ENCODE data around the gene PAFAH1B2. TPM values are rescaled to one million over a fixed set of nuclear protein-coding genes. Genes with fewer than 3 reads are reported as not detected.
"Not testable (repeated sequence)": the region's sequence is repeated elsewhere in the genome, so short reads cannot be mapped to it uniquely, and the experiment has no call there.

PAFAH1B2 gene
- total RNA-seq, 1 experiment from 2014 or later = 72.8 TPM

GRCh38 chr11:117206111-117206510, 62.0 kb downstream of the PAFAH1B2 start:
- DNase-seq; H3K36me3 ChIP-seq; H3K27ac ChIP-seq; H3K9me3 ChIP-seq (replicated peaks); H3K27me3 ChIP-seq; H3K4me1 ChIP-seq; H3K4me3 ChIP-seq: not testable (repeated sequence)

DNA sequence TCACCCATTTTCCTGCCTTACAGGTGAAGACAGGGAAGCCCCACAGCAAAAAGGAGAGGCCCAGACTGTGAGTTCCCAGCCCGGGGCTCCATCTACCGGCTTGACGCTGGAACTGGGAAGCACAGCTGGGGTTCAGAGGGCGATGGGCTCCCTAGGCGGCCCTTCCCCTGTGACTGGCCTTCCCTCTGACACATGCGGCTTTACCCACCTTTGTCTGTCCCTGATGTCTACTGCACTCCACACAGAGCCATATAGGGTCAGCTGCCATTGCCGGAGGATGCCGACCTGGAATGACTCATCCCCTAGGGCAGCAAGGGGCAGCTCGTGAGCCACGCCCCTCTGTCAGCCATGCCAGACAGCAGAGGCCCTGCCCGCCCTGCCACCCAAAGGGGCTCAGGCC, 62.8 kb downstream of the PAFAH1B2 start:
- H3K27me3 ChIP-seq; H3K27ac ChIP-seq; H3K4me3 ChIP-seq; H3K36me3 ChIP-seq; H3K4me1 ChIP-seq; DNase-seq; H3K9me3 ChIP-seq (replicated peaks): not testable (repeated sequence)

GRCh38 chr11:117207481-117207880, 63.4 kb downstream of the PAFAH1B2 start:
- H3K27ac ChIP-seq; H3K27me3 ChIP-seq; H3K4me1 ChIP-seq; H3K36me3 ChIP-seq; H3K9me3 ChIP-seq (replicated peaks); DNase-seq; H3K4me3 ChIP-seq: not testable (repeated sequence)

GRCh38 chr11:117208710-117209109, 64.6 kb downstream of the PAFAH1B2 start:
- not testable (repeated sequence) for H3K27ac ChIP-seq; H3K4me3 ChIP-seq; H3K27me3 ChIP-seq; H3K9me3 ChIP-seq (replicated peaks); DNase-seq; H3K4me1 ChIP-seq; H3K36me3 ChIP-seq

- DNase-seq, H3K36me3 ChIP-seq: not testable (repeated sequence)
Measured at GRCh38 chr11:117209351-117210125, 65.5 kb downstream of the PAFAH1B2 start.

DNA sequence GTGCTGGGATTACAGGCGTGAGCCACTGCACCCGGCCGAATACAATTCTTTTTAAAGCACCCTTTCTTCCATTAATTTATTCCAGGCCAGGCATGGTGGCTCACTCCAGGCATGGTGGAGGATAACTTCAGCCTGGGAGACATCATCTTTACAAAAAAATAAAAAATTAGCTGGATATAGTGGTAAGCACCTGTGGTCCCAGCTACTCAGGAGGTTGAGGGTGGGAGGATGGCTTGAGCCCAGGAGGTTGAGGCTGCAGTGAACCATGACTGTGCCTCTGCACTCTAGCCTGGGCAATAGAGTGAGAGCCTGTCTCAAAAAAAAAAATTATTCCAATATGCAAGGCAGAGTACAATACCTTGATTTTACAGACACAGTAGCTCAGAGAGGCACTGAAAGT, 66.5 kb downstream of the PAFAH1B2 start:
- no peak for DNase-seq
- Histone ChIP-seq H3K4me3 (no peak overlapping the region), H3K27ac (no peak overlapping the region), H3K36me3 (no peaks in the 10 kb centered on the region), H3K9me3 (replicated peaks) (no peaks in the 10 kb centered on the region), H3K4me1 (no peaks in the 10 kb centered on the region), H3K27me3 (no peaks in the 10 kb centered on the region)

More at GRCh38 chr11:117209351-117210125, 65.5 kb downstream of the PAFAH1B2 start:
- not testable (repeated sequence) for H3K27me3 ChIP-seq; H3K4me3 ChIP-seq; H3K9me3 ChIP-seq (replicated peaks); H3K27ac ChIP-seq; H3K4me1 ChIP-seq

DNA sequence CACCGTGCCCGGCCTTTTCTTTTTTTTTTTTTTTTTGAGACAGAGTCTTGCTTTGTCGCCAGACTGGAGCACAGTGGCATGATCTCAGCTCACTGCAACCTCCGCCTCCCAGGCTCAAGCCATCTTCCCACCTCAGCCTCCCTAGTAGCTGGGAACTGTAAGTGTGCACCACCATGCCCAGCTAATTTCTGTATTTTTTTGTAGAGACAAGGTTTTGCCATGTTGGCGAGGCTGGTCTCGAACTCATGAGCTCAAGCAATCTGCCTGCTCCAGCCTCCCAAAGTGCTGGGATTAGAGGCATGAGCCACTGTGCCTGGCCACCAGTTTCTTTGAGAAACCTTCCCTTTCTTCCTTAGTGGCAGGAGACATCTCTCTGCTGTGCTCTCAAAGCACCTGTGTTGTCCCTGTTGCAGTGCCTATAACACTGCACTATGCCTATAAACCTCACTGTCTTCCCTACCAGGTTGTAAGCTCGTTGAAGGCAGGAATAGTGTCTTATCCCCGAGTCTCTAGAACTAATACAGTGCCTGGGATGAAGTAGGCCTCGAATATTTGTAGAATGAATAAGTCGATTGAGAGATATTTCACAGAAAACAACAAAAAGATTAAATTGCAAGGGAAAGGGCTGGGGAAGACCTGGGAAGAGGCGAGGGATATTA, 68.7 kb downstream of the PAFAH1B2 start:
- H3K27me3 ChIP-seq = no peaks in the 10 kb centered on the region
- no peak overlapping the region for H3K4me3 ChIP-seq
- H3K4me1 ChIP-seq = no peaks in the 10 kb centered on the region
- no peaks in the 10 kb centered on the region for H3K9me3 ChIP-seq (replicated peaks)
- H3K36me3 ChIP-seq = no peaks in the 10 kb centered on the region
- no peak for DNase-seq
- H3K27ac ChIP-seq = no peak overlapping the region

DNA sequence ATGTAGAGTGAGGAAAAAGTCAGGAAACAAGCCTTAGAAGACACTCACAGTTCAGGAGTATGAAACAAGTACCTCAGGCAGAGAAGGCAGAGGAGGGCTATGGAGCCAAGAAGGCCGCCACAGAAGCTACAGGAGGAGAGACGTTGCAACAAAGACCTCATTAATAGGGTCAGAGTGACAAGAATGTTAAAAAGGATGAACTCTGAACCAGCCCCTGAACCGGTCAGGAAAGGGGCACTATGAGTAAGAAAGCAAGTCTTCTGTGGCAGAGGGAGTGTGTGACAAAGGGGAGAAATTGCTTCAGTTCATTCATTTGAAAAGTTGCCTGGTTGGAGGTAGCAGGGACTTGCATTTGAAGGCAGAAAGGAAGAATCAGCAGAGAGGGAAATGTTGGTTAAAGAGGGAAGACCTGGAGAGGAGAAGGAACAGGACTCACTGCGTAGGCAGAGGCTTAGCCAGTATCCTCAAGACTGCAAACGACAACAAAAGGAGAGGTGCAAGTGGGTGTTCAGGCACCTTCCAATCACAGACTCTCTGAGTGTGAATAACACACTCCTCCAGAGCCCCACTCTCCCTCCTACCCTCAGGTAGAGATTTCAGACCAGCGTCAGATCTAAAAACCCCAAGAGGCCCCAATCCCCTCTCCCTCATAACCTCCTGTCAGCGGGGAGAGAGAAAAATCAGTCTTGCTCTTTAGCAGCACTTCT, 70.5 kb downstream of the PAFAH1B2 start:
- no peak for DNase-seq
- Histone ChIP-seq H3K4me3 (no peak overlapping the region), H3K27me3 (no peaks in the 10 kb centered on the region), H3K4me1 (no peaks in the 10 kb centered on the region), H3K9me3 (replicated peaks) (no peaks in the 10 kb centered on the region), H3K27ac (no peak overlapping the region), H3K36me3 (no peaks in the 10 kb centered on the region)

GRCh38 chr11:117217141-117218084, 73.3 kb downstream of the PAFAH1B2 start:
- Histone ChIP-seq H3K27ac (no peak overlapping the region), H3K4me3 (no peak overlapping the region), H3K27me3 (no peaks in the 10 kb centered on the region), H3K36me3 (no peaks in the 10 kb centered on the region), H3K4me1 (peaks cover 18% of the 10 kb centered on the region), H3K9me3 (replicated peaks) (no peaks in the 10 kb centered on the region)
- no peak for DNase-seq

GRCh38 chr11:117218133-117218915, 74.2 kb downstream of the PAFAH1B2 start:
- Histone ChIP-seq H3K9me3 (replicated peaks) (no peaks in the 10 kb centered on the region), H3K36me3 (no peaks in the 10 kb centered on the region), H3K4me1 (peaks cover 22% of the 10 kb centered on the region), H3K4me3 (no peak overlapping the region), H3K27me3 (no peaks in the 10 kb centered on the region), H3K27ac (no peak overlapping the region)
- DNase-seq = no peak

DNA sequence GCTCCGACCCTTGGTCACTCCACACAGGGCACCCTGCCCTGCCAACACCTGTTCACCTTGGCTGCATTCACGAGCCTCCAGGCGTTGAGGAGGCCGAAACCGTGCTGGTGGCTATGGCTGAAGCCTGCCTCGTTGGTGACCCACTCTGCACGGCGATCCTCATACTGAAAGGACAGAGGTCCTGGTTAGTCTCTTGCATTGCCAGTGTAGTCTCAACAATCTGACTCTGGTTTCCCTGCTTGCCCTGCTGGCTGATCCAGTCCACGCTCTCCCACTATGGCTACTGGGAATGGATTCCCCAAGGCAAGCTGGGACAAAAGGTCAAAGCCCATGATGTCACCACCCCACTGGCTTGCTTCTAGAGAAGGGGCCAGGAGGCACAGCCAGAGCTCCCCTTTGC, 74.9 kb downstream of the PAFAH1B2 start:
- peaks cover 22% of the 10 kb centered on the region for H3K4me1 ChIP-seq
- no peaks in the 10 kb centered on the region for H3K9me3 ChIP-seq (replicated peaks)
- H3K27me3 ChIP-seq = no peaks in the 10 kb centered on the region
- no peak overlapping the region for H3K4me3 ChIP-seq
- H3K27ac ChIP-seq = no peak overlapping the region
- no peaks in the 10 kb centered on the region for H3K36me3 ChIP-seq
- DNase-seq = no peak

- Histone ChIP-seq H3K36me3 (no peaks in the 10 kb centered on the region), H3K27ac (no peak overlapping the region), H3K27me3 (no peaks in the 10 kb centered on the region), H3K4me1 (peaks cover 22% of the 10 kb centered on the region), H3K9me3 (replicated peaks) (no peaks in the 10 kb centered on the region), H3K4me3 (no peak overlapping the region)
- no peak for DNase-seq
Measured at GRCh38 chr11:117219455-117219854, 75.4 kb downstream of the PAFAH1B2 start.

GRCh38 chr11:117219995-117220394, 75.9 kb downstream of the PAFAH1B2 start:
- Histone ChIP-seq H3K9me3 (replicated peaks) (no peaks in the 10 kb centered on the region), H3K36me3 (no peaks in the 10 kb centered on the region), H3K4me3 (no peak overlapping the region), H3K4me1 (peaks cover 22% of the 10 kb centered on the region), H3K27me3 (no peaks in the 10 kb centered on the region), H3K27ac (no peak overlapping the region)
- no peak for DNase-seq

- H3K36me3 ChIP-seq = no peaks in the 10 kb centered on the region
- DNase-seq = no peak
- H3K9me3 ChIP-seq (replicated peaks) = no peaks in the 10 kb centered on the region
- H3K27me3 ChIP-seq = no peaks in the 10 kb centered on the region
- peak overlapping the region; percentile 52 for H3K27ac ChIP-seq
- no peak overlapping the region for H3K4me3 ChIP-seq
- peaks cover 22% of the 10 kb centered on the region for H3K4me1 ChIP-seq
Measured at GRCh38 chr11:117220568-117220967, 76.5 kb downstream of the PAFAH1B2 start.
